ENCODE data around the gene GREM2. TPM values are rescaled to one million over a fixed set of nuclear protein-coding genes. Genes with fewer than 3 reads are reported as not detected.

The GREM2 gene
- total RNA-seq, 1 experiment from 2014 or later = not detected

GRCh38 chr1:240462766-240463395, 149.1 kb downstream of the GREM2 start:
- Histone ChIP-seq H3K4me3 (ENCODE audit: low read length) (no peak overlapping the region), H3K9ac (ENCODE audit: low read length) (no peak overlapping the region), H3K9me2 (replicated peaks; ENCODE audit: low read length) (no peaks in the 10 kb centered on the region), H4K20me1 (ENCODE audit: low read length) (no peaks in the 10 kb centered on the region), H3K9me3 (ENCODE audit: low read length) (no peaks in the 10 kb centered on the region), H3K4me2 (ENCODE audit: low read length) (no peak overlapping the region), H3K27me3 (ENCODE audit: low read length) (no peaks in the 10 kb centered on the region), H3K4me1 (ENCODE audit: insufficient read depth, low read length) (peaks cover 6% of the 10 kb centered on the region; the same call in 1 of the 2 replicates), H3K36me3 (ENCODE audit: low read depth, low read length) (no peaks in the 10 kb centered on the region), H2AFZ (ENCODE audit: low read length) (no peak overlapping the region), H3K79me2 (ENCODE audit: low read length) (no peaks in the 10 kb centered on the region), H3K27ac (ENCODE audit: low read length) (no peak overlapping the region), H3F3A (ENCODE audit: low read length, unreplicated experiment) (no peaks in the 10 kb centered on the region)
- CTCF ChIA-PET = no interaction called here
- no TSS peak for BruUV-seq (replicated peaks)
- POLR2A ChIA-PET (ENCODE audit: unreplicated experiment) = no interaction called here
- intact Hi-C loops (cut with micrococcal nuclease) = no loop called here
- DNase-seq (no peak), ATAC-seq (no peak)
- no peak for TF ChIP-seq EZH2 (IDR thresholded peaks at IDR 0.05; ENCODE audit: low read length, unreplicated experiment)
- no peak for TF ChIP-seq EZH2phosphoT487 (IDR thresholded peaks at IDR 0.05; ENCODE audit: borderline replicate concordance, low read length)
- no peak for TF ChIP-seq CTCF (conservative IDR thresholded peaks at IDR 0.05; ENCODE audit: low read depth, low read length)

GRCh38 chr1:240462277-240462676, 149.7 kb downstream of the GREM2 start:
- no peak for DNase-seq
- Histone ChIP-seq H3K36me3 (ENCODE audit: low read depth, low read length) (no peaks in the 10 kb centered on the region), H3K4me1 (ENCODE audit: insufficient read depth, low read length) (peaks cover 6% of the 10 kb centered on the region; the same call in 1 of the 2 replicates), H3F3A (ENCODE audit: low read length, unreplicated experiment) (no peaks in the 10 kb centered on the region), H2AFZ (ENCODE audit: low read length) (no peak overlapping the region), H3K9ac (ENCODE audit: low read length) (no peak overlapping the region), H3K79me2 (ENCODE audit: low read length) (no peaks in the 10 kb centered on the region), H3K27ac (ENCODE audit: low read length) (no peak overlapping the region), H3K4me2 (ENCODE audit: low read length) (no peak overlapping the region), H3K9me3 (ENCODE audit: low read length) (no peaks in the 10 kb centered on the region), H4K20me1 (ENCODE audit: low read length) (no peaks in the 10 kb centered on the region), H3K9me2 (replicated peaks; ENCODE audit: low read length) (no peaks in the 10 kb centered on the region), H3K4me3 (ENCODE audit: low read length) (no peak overlapping the region), H3K27me3 (ENCODE audit: low read length) (no peaks in the 10 kb centered on the region)
- intact Hi-C loops (cut with micrococcal nuclease) = no loop called here
- ChIA-PET POLR2A (ENCODE audit: unreplicated experiment) (no interaction called here), CTCF (no interaction called here)
- no TSS peak for BruUV-seq (replicated peaks)
- no peak for ATAC-seq
- TF ChIP-seq EZH2phosphoT487 (IDR thresholded peaks at IDR 0.05; ENCODE audit: borderline replicate concordance, low read length) = no peak

- Histone ChIP-seq H3K9me3 (ENCODE audit: low read length) (no peaks in the 10 kb centered on the region), H3K79me2 (ENCODE audit: low read length) (no peaks in the 10 kb centered on the region), H4K20me1 (ENCODE audit: low read length) (no peaks in the 10 kb centered on the region), H3F3A (ENCODE audit: low read length, unreplicated experiment) (no peaks in the 10 kb centered on the region), H2AFZ (ENCODE audit: low read length) (no peak overlapping the region), H3K4me3 (ENCODE audit: low read length) (no peak overlapping the region), H3K9ac (ENCODE audit: low read length) (no peak overlapping the region), H3K27ac (ENCODE audit: low read length) (no peak overlapping the region), H3K36me3 (ENCODE audit: low read depth, low read length) (no peaks in the 10 kb centered on the region), H3K4me2 (ENCODE audit: low read length) (no peak overlapping the region), H3K27me3 (ENCODE audit: low read length) (no peaks in the 10 kb centered on the region), H3K4me1 (ENCODE audit: insufficient read depth, low read length) (no peaks in the 10 kb centered on the region), H3K9me2 (replicated peaks; ENCODE audit: low read length) (no peaks in the 10 kb centered on the region)
- TF ChIP-seq CTCF (conservative IDR thresholded peaks at IDR 0.05; ENCODE audit: low read depth, low read length) (no peak), EZH2phosphoT487 (IDR thresholded peaks at IDR 0.05; ENCODE audit: borderline replicate concordance, low read length) (no peak), EZH2 (IDR thresholded peaks at IDR 0.05; ENCODE audit: low read length, unreplicated experiment) (no peak)
- DNase-seq (no peak), ATAC-seq (no peak)
- BruUV-seq (replicated peaks) = no TSS peak
- intact Hi-C loops (cut with micrococcal nuclease) = loop anchor here (5.0 kb wide), 1 partner anchor 265 kb away; no protein-coding TSS in a partner anchor
- ChIA-PET POLR2A (ENCODE audit: unreplicated experiment) (no interaction called here), CTCF (no interaction called here)
Measured at GRCh38 chr1:240457203-240457602, 154.8 kb downstream of the GREM2 start.
